PC-3 (cell line): ENCODE data around the gene SLC5A9. TPM values are rescaled to one million over a fixed set of nuclear protein-coding genes. Genes with fewer than 3 reads are reported as not detected.

Experiments
- ATAC-seq: fragments of 200-7000 bp; cut with Tn5 transposase; 2 replicates; pipeline ENCODE4 v1.9.1; 2020; ENCODE audit warnings: mild to moderate bottlenecking, moderate library complexity
- BruUV-seq: library from RNA; stranded (reverse); fragments of 400-500 nt; replicated peaks from 2 replicates; lab custom pipeline; 2021; lab: Mats Ljungman, UMichigan
- CTCF ChIA-PET: fragments of 300-600 bp; sonication (Branson Sonifier 250); formaldehyde crosslinking; loops from one replicate; lab custom pipeline; 2022; ENCODE audit warnings: antibody characterized with exemption; lab: Charles Lee
- POLR2A ChIA-PET: fragments of 300-600 bp; sonication (Branson Sonifier 250); formaldehyde crosslinking; loops from one replicate; lab custom pipeline; 2022; ENCODE audit warnings: antibody characterized with exemption; ENCODE audit not compliant: unreplicated experiment; lab: Charles Lee
- DNase-seq: peaks from one replicate; pipeline ENCODE4 v3.0.0-alpha.2; 2015
- H2AFZ ChIP-seq: fragments of 300-600 bp; sonication (generic); 2 replicates; pipeline ENCODE4 v1.6.0; 2016; ENCODE audit warnings: antibody characterized with exemption, low read length
- H3F3A ChIP-seq: fragments of 300-600 bp; sonication (generic); one replicate; pipeline ENCODE4 v1.6.0; 2017; ENCODE audit warnings: antibody characterized with exemption, low read length, control low read depth, mild to moderate bottlenecking; ENCODE audit not compliant: unreplicated experiment
- H3K27ac ChIP-seq: fragments of 300-600 bp; sonication (generic); 2 replicates; pipeline ENCODE4 v1.5.1; 2016; ENCODE audit warnings: mild to moderate bottlenecking, low read length
- H3K27me3 ChIP-seq: fragments of 300-600 bp; sonication (generic); 2 replicates; pipeline ENCODE4 v1.6.1; 2016; ENCODE audit warnings: low read length, mixed read lengths
- H3K36me3 ChIP-seq: fragments of 300-600 bp; sonication (generic); 2 replicates; pipeline ENCODE4 v1.6.1; 2016; ENCODE audit warnings: low read depth, mixed run types, low read length, mixed read lengths
- H3K4me1 ChIP-seq: fragments of 300-600 bp; sonication (generic); 2 replicates; pipeline ENCODE4 v1.5.1; 2016; ENCODE audit warnings: low read length; ENCODE audit not compliant: insufficient read depth
- H3K4me2 ChIP-seq: fragments of 300-600 bp; sonication (generic); 2 replicates; pipeline ENCODE4 v1.6.0; 2016; ENCODE audit warnings: low read length
- H3K4me3 ChIP-seq: fragments of 300-600 bp; sonication (generic); 2 replicates; pipeline ENCODE4 v1.5.1; 2016; ENCODE audit warnings: mild to moderate bottlenecking, low read length, mixed read lengths
- H3K79me2 ChIP-seq: fragments of 300-600 bp; sonication (generic); 2 replicates; pipeline ENCODE4 v1.6.1; 2017; ENCODE audit warnings: low read length, mixed read lengths
- H3K9ac ChIP-seq: fragments of 300-600 bp; sonication (generic); 2 replicates; pipeline ENCODE4 v1.6.0; 2016; ENCODE audit warnings: mild to moderate bottlenecking, low read length
- H3K9me2 ChIP-seq: fragments of 300-600 bp; sonication (generic); replicated peaks from 2 replicates; pipeline ENCODE4 v1.6.1; 2016; ENCODE audit warnings: mixed run types, low read length, mixed read lengths
- H3K9me3 ChIP-seq: fragments of 300-600 bp; sonication (generic); 2 replicates; pipeline ENCODE4 v1.6.1; 2016; ENCODE audit warnings: low read length, mixed read lengths
- H4K20me1 ChIP-seq: fragments of 300-600 bp; sonication (generic); 2 replicates; pipeline ENCODE4 v1.6.1; 2016; ENCODE audit warnings: low read length, mixed read lengths
- CTCF ChIP-seq: fragments of 300-600 bp; sonication (generic); conservative IDR thresholded peaks from 2 replicates; pipeline ENCODE4 v1.5.1; 2017; ENCODE audit warnings: antibody characterized with exemption, low read depth, mild to moderate bottlenecking, low read length
- EZH2 ChIP-seq: fragments of 300-600 bp; sonication (generic); IDR thresholded peaks from one replicate; pipeline ENCODE4 v1.6.1; 2017; ENCODE audit warnings: antibody characterized with exemption, mild to moderate bottlenecking, low read length; ENCODE audit not compliant: unreplicated experiment
- EZH2phosphoT487 ChIP-seq: fragments of 300-600 bp; sonication (generic); IDR thresholded peaks from 2 replicates; pipeline ENCODE4 v1.6.1; 2018; ENCODE audit warnings: mild to moderate bottlenecking, antibody characterized with exemption, low read length, borderline replicate concordance
- intact Hi-C: fragments of 100-400 bp; cut with micrococcal nuclease; formaldehyde crosslinking; loops from 2 replicates; pipeline ENCODE4 v1.9.0; 2023
- total RNA-seq: library from RNA; depleted of rRNA; stranded (reverse); fragments of >200 nt; gene quantifications from 2 replicates; pipeline ENCODE4 v1.2.3, GENCODE V29; 2014

SLC5A9 gene
- total RNA-seq, 1 experiment from 2014 or later = not detected

- Histone ChIP-seq H3K9me3 (no peaks in the 10 kb centered on the region), H3K27me3 (peaks cover 12% of the 10 kb centered on the region; the same call in 1 of the 2 replicates), H3K9me2 (no peaks in the 10 kb centered on the region), H3F3A (no peaks in the 10 kb centered on the region), H4K20me1 (no peaks in the 10 kb centered on the region), H3K9ac (no peak overlapping the region), H3K4me1 (no peaks in the 10 kb centered on the region), H3K36me3 (no peaks in the 10 kb centered on the region), H2AFZ (no peak overlapping the region), H3K4me3 (no peak overlapping the region), H3K27ac (no peak overlapping the region), H3K79me2 (no peaks in the 10 kb centered on the region), H3K4me2 (no peak overlapping the region)
- CTCF ChIA-PET = no interaction called here
- POLR2A ChIA-PET = no interaction called here
- ATAC-seq (no peak), DNase-seq (no peak)
- BruUV-seq = no TSS peak
- no peak for TF ChIP-seq EZH2phosphoT487
- no peak for TF ChIP-seq CTCF
- no peak for TF ChIP-seq EZH2
- intact Hi-C loops = no loop called here
Measured at GRCh38 chr1:48227165-48228013, 4.9 kb downstream of the SLC5A9 start.

GRCh38 chr1:48228156-48228555 is 5.6 kb downstream of the SLC5A9 start:
- DNase-seq (no peak), ATAC-seq (peak; percentile 31; the same call in 1 of the 2 replicates)
- Histone ChIP-seq H3K9me3 (no peaks in the 10 kb centered on the region), H3K4me2 (no peak overlapping the region), H3K36me3 (no peaks in the 10 kb centered on the region), H3K79me2 (no peaks in the 10 kb centered on the region), H3K4me1 (no peaks in the 10 kb centered on the region), H3K4me3 (no peak overlapping the region), H2AFZ (no peak overlapping the region), H4K20me1 (no peaks in the 10 kb centered on the region), H3K9me2 (no peaks in the 10 kb centered on the region), H3K27me3 (peaks cover 12% of the 10 kb centered on the region; the same call in 1 of the 2 replicates), H3K27ac (no peak overlapping the region), H3K9ac (no peak overlapping the region), H3F3A (no peaks in the 10 kb centered on the region)
- no peak for TF ChIP-seq EZH2phosphoT487
- TF ChIP-seq EZH2 = no peak
- peak; percentile 19; the same call in 1 of the 2 replicates for TF ChIP-seq CTCF
- no TSS peak for BruUV-seq
- ChIA-PET POLR2A (no interaction called here), CTCF (no interaction called here)
- intact Hi-C loops = no loop called here

GRCh38 chr1:48229317-48229716 is 6.8 kb downstream of the SLC5A9 start:
- no peaks in the 10 kb centered on the region for H4K20me1 ChIP-seq
- DNase-seq (no peak), ATAC-seq (no peak)
- no peak overlapping the region for H3K4me3 ChIP-seq
- TF ChIP-seq EZH2phosphoT487 = no peak
- TF ChIP-seq EZH2 = no peak
- no peak for TF ChIP-seq CTCF
- ChIA-PET POLR2A (no interaction called here), CTCF (no interaction called here)
- intact Hi-C loops = no loop called here
- H3K27me3 ChIP-seq = 0 out of 2 replicates have a peak, but pooled peaks cover 12% of the 10 kb centered on the region
- H3K27ac ChIP-seq = no peak overlapping the region
- no peaks in the 10 kb centered on the region for H3K9me3 ChIP-seq
- H3K4me1 ChIP-seq = no peaks in the 10 kb centered on the region
- no peaks in the 10 kb centered on the region for H3F3A ChIP-seq
- H3K36me3 ChIP-seq = no peaks in the 10 kb centered on the region
- no peak overlapping the region for H3K4me2 ChIP-seq
- H3K9ac ChIP-seq = no peak overlapping the region
- no TSS peak for BruUV-seq
- no peak overlapping the region for H2AFZ ChIP-seq
- no peaks in the 10 kb centered on the region for H3K79me2 ChIP-seq
- no peaks in the 10 kb centered on the region for H3K9me2 ChIP-seq
